ENCODE data around the gene TLE5. TPM values are rescaled to one million over a fixed set of nuclear protein-coding genes. Genes with fewer than 3 reads are reported as not detected.

The TLE5 gene
- total and polyA plus RNA-seq, 7 donors, result 390 to 786 (median 552) TPM

DNA sequence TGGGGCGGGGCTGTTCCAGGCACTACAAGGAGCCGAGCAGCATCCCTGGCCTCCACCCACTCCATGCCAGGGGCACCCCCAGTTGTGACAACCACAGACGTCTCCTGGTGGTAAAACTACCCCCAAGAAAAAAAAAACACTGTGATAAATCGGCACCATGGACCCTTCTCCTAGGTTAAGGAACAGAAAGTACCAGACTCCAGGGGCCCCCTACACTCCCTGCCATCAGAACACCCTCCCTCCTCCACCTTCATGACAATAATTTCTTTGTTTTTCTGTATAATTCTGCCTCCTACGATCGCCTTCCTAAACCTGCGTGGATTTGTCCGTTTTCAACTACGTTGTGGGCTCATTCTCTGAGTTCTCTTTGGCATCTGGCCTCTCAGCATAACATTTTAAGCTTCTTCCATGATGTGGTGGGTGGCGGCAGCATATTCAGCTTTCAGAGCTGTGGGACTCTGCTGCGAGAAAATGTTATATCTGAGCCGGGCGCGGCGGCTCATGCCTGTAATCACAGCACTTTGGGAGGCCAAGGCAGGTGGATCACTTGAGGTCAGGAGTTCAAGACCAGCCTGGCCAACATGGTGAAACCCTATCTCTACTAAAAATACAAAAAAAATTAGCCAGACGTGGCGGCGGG, 41.9 kb downstream of the TLE5 start:
- ATAC-seq, result no peak
- H3K27me3 ChIP-seq (ENCODE audit: insufficient read depth in 3 of 3, low read length in 2 of 3), result no peaks in the 10 kb centered on the region
- no peak overlapping the region for H3K27ac ChIP-seq
- H3K9me3 ChIP-seq, result no peaks in the 10 kb centered on the region
- H3K4me1 ChIP-seq, result no peaks in the 10 kb centered on the region
- intact Hi-C loops (cut with DNase I), result no loop called here
- H3K4me3 ChIP-seq, result no peak overlapping the region
- TF ChIP-seq, protein P1, sequence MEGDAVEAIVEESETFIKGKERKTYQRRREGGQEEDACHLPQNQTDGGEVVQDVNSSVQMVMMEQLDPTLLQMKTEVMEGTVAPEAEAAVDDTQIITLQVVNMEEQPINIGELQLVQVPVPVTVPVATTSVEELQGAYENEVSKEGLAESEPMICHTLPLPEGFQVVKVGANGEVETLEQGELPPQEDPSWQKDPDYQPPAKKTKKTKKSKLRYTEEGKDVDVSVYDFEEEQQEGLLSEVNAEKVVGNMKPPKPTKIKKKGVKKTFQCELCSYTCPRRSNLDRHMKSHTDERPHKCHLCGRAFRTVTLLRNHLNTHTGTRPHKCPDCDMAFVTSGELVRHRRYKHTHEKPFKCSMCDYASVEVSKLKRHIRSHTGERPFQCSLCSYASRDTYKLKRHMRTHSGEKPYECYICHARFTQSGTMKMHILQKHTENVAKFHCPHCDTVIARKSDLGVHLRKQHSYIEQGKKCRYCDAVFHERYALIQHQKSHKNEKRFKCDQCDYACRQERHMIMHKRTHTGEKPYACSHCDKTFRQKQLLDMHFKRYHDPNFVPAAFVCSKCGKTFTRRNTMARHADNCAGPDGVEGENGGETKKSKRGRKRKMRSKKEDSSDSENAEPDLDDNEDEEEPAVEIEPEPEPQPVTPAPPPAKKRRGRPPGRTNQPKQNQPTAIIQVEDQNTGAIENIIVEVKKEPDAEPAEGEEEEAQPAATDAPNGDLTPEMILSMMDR (IDR thresholded peaks at IDR 0.05), result no peak
- H3K36me3 ChIP-seq (ENCODE audit: insufficient read depth in 1 of 2, low read depth in 1 of 2), result peaks cover 0 to 19% of the 10 kb centered on the region in 2 donors
- WGBS, 3 donors, result 46 to 61% (median 56%) methylated on average over 18 of the region's 18 CpGs
- no peak for DNase-seq

DNA sequence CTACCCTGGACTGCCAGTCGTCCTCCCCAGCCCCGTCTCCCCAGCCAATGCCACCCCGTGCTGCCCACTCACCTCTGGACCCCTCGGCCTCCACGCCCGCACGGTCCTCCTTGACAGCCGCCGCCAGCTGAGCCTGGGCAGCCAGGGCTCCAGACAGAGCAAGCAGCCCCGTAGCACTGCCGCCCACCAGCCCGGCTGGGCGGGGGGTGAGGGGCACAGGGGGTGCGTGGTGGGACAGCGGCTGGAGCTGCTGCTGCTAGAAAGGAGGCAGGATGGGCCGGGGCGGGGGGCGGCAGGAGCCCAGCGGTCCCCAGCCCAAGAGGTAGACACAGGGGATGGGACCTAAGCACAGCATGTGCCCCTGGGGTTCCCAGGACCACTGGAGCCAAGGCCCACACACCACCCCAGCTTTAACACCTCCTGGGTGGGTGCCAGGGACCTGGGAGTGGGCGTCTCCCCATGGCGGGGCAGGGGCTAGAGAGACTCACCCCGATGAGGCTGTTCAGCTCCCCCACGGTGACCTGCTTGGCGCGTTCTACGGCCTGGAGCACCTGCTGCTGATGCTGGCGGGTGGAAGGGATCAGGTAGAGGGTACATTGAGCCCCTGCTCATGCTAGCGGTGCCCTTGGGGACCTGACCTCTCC, 43.0 kb downstream of the TLE5 start:
- WGBS, 3 donors, result 87 to 93% (median 92%) methylated on average over 24 to 28 of the region's 28 CpGs

DNA sequence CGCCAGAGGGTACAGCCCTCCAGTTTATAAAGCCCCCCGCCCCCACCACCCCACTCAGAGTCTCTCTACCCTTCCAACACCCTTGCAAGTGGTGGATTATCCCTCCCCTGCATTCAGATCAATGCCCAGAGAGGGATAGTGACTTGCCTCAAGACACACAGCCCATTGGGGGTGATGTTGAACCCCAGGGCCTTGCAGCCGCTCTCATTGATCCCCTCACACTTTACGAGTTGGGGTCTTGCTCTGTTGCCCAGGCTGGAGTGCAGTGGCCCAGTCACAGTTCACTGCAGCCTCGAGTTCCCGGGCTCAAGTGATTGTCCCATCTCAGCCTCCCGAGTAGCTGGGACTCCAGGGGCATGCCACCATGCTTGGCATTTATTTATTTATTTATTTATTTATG, 44.4 kb downstream of the TLE5 start:
- TF ChIP-seq, protein P1 (IDR thresholded peaks at IDR 0.05), result no peak
- H3K36me3 ChIP-seq (ENCODE audit: insufficient read depth in 1 of 2, low read depth in 1 of 2), result peaks cover 0 to 41% of the 10 kb centered on the region in 2 donors
- no peaks in the 10 kb centered on the region for H3K9me3 ChIP-seq
- H3K27me3 ChIP-seq (ENCODE audit: insufficient read depth in 3 of 3, low read length in 2 of 3), result no peaks in the 10 kb centered on the region
- WGBS, 3 donors, result 90 to 96% (median 96%) methylated on average over 7 of the region's 7 CpGs
- ATAC-seq (no peak), DNase-seq (no peak)
- H3K4me1 ChIP-seq, result no peaks in the 10 kb centered on the region
- no peak overlapping the region for H3K4me3 ChIP-seq
- no peak overlapping the region for H3K27ac ChIP-seq
- intact Hi-C loops (cut with DNase I), result no loop called here

More for the DNA sequence above, 43.0 kb downstream of the TLE5 start:
- H3K4me3 ChIP-seq, result no peak overlapping the region
- no peaks in the 10 kb centered on the region for H3K27me3 ChIP-seq (ENCODE audit: insufficient read depth in 3 of 3, low read length in 2 of 3)
- intact Hi-C loops (cut with DNase I), result no loop called here
- no peak overlapping the region for H3K27ac ChIP-seq
- H3K4me1 ChIP-seq, result no peaks in the 10 kb centered on the region
- peaks cover 0 to 26% of the 10 kb centered on the region in 2 donors for H3K36me3 ChIP-seq (ENCODE audit: insufficient read depth in 1 of 2, low read depth in 1 of 2)
- TF ChIP-seq, protein P1 (IDR thresholded peaks at IDR 0.05), result no peak
- H3K9me3 ChIP-seq, result no peaks in the 10 kb centered on the region
- ATAC-seq, result no peak
- DNase-seq, result no peak

DNA sequence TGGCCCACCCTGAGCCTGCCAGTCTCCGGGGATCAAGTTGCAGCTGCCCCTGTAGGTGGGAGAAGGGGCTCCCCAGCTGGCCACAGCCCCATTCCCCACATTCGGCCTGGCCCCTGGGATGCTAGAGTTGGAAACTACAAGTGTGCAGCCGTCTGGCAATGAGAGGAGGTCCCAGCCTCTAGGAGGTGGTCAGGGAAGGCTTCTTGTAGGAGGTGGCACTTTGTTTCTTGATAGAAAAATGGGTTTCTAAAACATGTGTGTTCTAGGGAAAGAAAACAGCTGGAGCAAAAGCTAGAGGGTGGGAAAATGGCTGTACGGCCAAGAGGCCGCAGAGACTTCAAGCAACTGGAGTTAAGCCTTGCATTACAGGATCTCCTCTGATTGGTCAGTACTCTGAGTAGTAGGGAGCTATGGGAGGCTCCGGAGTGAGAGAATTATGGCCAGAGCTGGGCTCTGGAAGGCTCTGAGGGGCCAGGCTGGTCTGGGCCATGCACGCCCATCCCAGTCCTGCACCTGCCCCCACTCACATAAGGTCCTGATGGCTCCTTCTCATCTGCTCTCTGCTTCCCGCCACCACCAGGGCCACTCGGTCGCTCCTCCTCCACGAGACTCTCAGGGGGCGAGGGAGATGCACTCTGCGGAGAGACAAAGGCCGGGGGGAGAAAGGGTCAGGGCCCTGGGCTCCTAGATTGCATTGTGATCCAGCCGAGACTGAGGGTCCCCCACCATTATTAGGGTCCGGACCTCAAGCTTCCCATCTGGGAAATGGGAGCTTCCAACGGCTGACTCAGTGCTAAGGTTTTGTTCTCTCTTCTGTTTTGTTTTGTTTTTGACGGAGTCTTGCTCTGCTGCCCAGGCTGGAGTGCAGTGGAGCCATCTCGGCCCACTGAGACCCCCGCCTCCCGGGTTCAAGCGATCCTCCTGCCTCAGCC, 46.9 kb downstream of the TLE5 start:
- H3K27ac ChIP-seq, result no peak overlapping the region
- WGBS, 3 donors, result 87 to 92% (median 87%) methylated on average over 22 of the region's 22 CpGs
- no peak for DNase-seq
- H3K36me3 ChIP-seq (ENCODE audit: insufficient read depth in 1 of 2, low read depth in 1 of 2), result peaks cover 0 to 55% of the 10 kb centered on the region in 2 donors
- no peaks in the 10 kb centered on the region for H3K9me3 ChIP-seq
- no peaks in the 10 kb centered on the region for H3K27me3 ChIP-seq (ENCODE audit: insufficient read depth in 3 of 3, low read length in 2 of 3)
- TF ChIP-seq, protein P1 (IDR thresholded peaks at IDR 0.05), result no peak
- intact Hi-C loops (cut with DNase I), result no loop called here
- H3K4me3 ChIP-seq, result no peak overlapping the region
- ATAC-seq, result no peak
- no peaks in the 10 kb centered on the region for H3K4me1 ChIP-seq

Measured in psoas muscle (tissue), 8 donors.